HEK293 (cell line): ENCODE results near the gene ZNF219.

Experiments used
- CTCF ChIA-PET: fragments of 350-600 bp; formaldehyde crosslinking; extraction: SDS; loops from one replicate; lab custom pipeline; 2021; ENCODE audit warnings: antibody characterized with exemption; lab: Yijun Ruan, JAX
- POLR2A ChIA-PET: fragments of 300-600 bp; formaldehyde crosslinking; extraction: SDS; loops from one replicate; lab custom pipeline; 2020; ENCODE audit warnings: antibody characterized with exemption, inconsistent platforms; lab: Yijun Ruan, JAX
- H3K27ac ChIP-seq: fragments of 200-500 bp; sonication (Bioruptor generic); 2 replicates; pipeline ENCODE4 v1.5.1; 2014; ENCODE audit warnings: low read depth, low read length, control low read depth, inconsistent platforms; ENCODE audit errors: extremely low read depth
- H3K36me3 ChIP-seq, 2 experiments: fragments of 200-500 bp in 1 of 2; sonication (Bioruptor generic) in 1 of 2; 1 replicate in 1 of 2; 2 replicates in 1 of 2; pipeline ENCODE4 v1.5.1; 2014 to 2017; ENCODE audit warnings: inconsistent platforms in 2 of 2, low read length in 2 of 2; ENCODE audit not compliant: control insufficient read depth in 2 of 2, insufficient read depth in 1 of 2
- H3K4me1 ChIP-seq: fragments of 200-500 bp; sonication (Bioruptor generic); 2 replicates; pipeline ENCODE4 v1.5.1; 2014; ENCODE audit warnings: mild to moderate bottlenecking, low read length, inconsistent platforms; ENCODE audit not compliant: control insufficient read depth, insufficient read depth
- H3K4me3 ChIP-seq: 2 replicates; pipeline ENCODE4 v1.5.1; 2011; ENCODE audit warnings: low read depth, mild to moderate bottlenecking, control low read depth, low read length, moderate library complexity
- H3K9me3 ChIP-seq: fragments of 200-500 bp; sonication (Bioruptor generic); 2 replicates; pipeline ENCODE4 v1.5.1; 2014; ENCODE audit warnings: low read depth, low read length, inconsistent platforms; ENCODE audit not compliant: control insufficient read depth, insufficient read depth
- BCL11B ChIP-seq: fragments of 450-650 bp; formaldehyde crosslinking; IDR thresholded peaks from 2 replicates; pipeline ENCODE4 v1.5.1; 2016; ENCODE audit warnings: low read depth, missing biosample characterization, missing genetic modification characterization
- GLIS2 ChIP-seq: fragments of 450-650 bp; formaldehyde crosslinking; IDR thresholded peaks from 2 replicates; pipeline ENCODE4 v1.5.1; 2016; ENCODE audit warnings: missing biosample characterization, missing genetic modification characterization
- HOXD13 ChIP-seq: sonication (generic); formaldehyde crosslinking; IDR thresholded peaks from 2 replicates; pipeline ENCODE4 v1.8.0; 2022; ENCODE audit warnings: missing genetic modification reagents, borderline replicate concordance
- IKZF3 ChIP-seq: fragments of 450-650 bp; IDR thresholded peaks from 2 replicates; pipeline ENCODE4 v1.5.0; 2018; ENCODE audit warnings: missing biosample characterization, mild to moderate bottlenecking, missing genetic modification characterization, moderate library complexity
- KLF16 ChIP-seq: fragments of 450-650 bp; formaldehyde crosslinking; IDR thresholded peaks from 2 replicates; pipeline ENCODE4 v1.5.1; 2017; ENCODE audit warnings: missing biosample characterization, missing genetic modification characterization
- KLF17 ChIP-seq: fragments of 450-650 bp; formaldehyde crosslinking; IDR thresholded peaks from 2 replicates; pipeline ENCODE4 v1.5.1; 2016; ENCODE audit warnings: missing biosample characterization, missing genetic modification characterization
- KLF9 ChIP-seq: fragments of 450-650 bp; formaldehyde crosslinking; IDR thresholded peaks from 2 replicates; pipeline ENCODE4 v1.5.1; 2016; ENCODE audit warnings: missing biosample characterization, missing genetic modification characterization, low read depth
- PRDM1 ChIP-seq: fragments of 450-650 bp; formaldehyde crosslinking; IDR thresholded peaks from 2 replicates; pipeline ENCODE4; 2016; ENCODE audit warnings: missing biosample characterization, missing genetic modification characterization
- PRDM10 ChIP-seq: fragments of 450-650 bp; formaldehyde crosslinking; IDR thresholded peaks from 2 replicates; pipeline ENCODE4 v1.5.1; 2016; ENCODE audit warnings: missing biosample characterization, missing genetic modification characterization
- SP7 ChIP-seq: fragments of 450-650 bp; formaldehyde crosslinking; IDR thresholded peaks from 2 replicates; pipeline ENCODE4 v1.5.1; 2016; ENCODE audit warnings: missing biosample characterization, missing genetic modification characterization
- WT1 ChIP-seq: fragments of 450-650 bp; formaldehyde crosslinking; IDR thresholded peaks from 2 replicates; pipeline ENCODE4 v1.5.1; 2016; ENCODE audit warnings: missing biosample characterization, missing genetic modification characterization
- ZBTB48 ChIP-seq: fragments of 450-650 bp; formaldehyde crosslinking; IDR thresholded peaks from 2 replicates; pipeline ENCODE4 v1.5.1; 2016; ENCODE audit warnings: missing biosample characterization, missing genetic modification characterization
- ZBTB7A ChIP-seq: fragments of 450-650 bp; formaldehyde crosslinking; IDR thresholded peaks from 2 replicates; pipeline ENCODE4 v1.5.1; 2016; ENCODE audit warnings: low read depth, missing biosample characterization, missing genetic modification characterization
- ZFP69B ChIP-seq: fragments of 450-650 bp; formaldehyde crosslinking; IDR thresholded peaks from 2 replicates; pipeline ENCODE4 v1.5.1; 2016; ENCODE audit warnings: missing biosample characterization, missing genetic modification characterization
- ZNF341 ChIP-seq: fragments of 450-650 bp; formaldehyde crosslinking; IDR thresholded peaks from 2 replicates; pipeline ENCODE4; 2016; ENCODE audit warnings: low read depth, missing biosample characterization, missing genetic modification characterization
- ZNF350 ChIP-seq: fragments of 450-650 bp; formaldehyde crosslinking; IDR thresholded peaks from 2 replicates; pipeline ENCODE4 v1.5.0; 2017; ENCODE audit warnings: missing biosample characterization, mild to moderate bottlenecking, missing genetic modification characterization
- ZNF362 ChIP-seq: fragments of 450-650 bp; formaldehyde crosslinking; IDR thresholded peaks from 2 replicates; pipeline ENCODE4 v1.5.1; 2016; ENCODE audit warnings: missing biosample characterization, missing genetic modification characterization
- ZNF416 ChIP-seq: fragments of 450-650 bp; formaldehyde crosslinking; IDR thresholded peaks from 2 replicates; pipeline ENCODE4 v1.5.1; 2016; ENCODE audit warnings: missing biosample characterization, missing genetic modification characterization
- ZNF449 ChIP-seq: fragments of 450-650 bp; formaldehyde crosslinking; IDR thresholded peaks from 2 replicates; pipeline ENCODE4 v1.5.1; 2017; ENCODE audit warnings: missing biosample characterization, mild to moderate bottlenecking, missing genetic modification characterization, moderate library complexity
- ZNF558 ChIP-seq: fragments of 450-650 bp; formaldehyde crosslinking; IDR thresholded peaks from 2 replicates; pipeline ENCODE4 v1.5.1; 2016; ENCODE audit warnings: missing biosample characterization, missing genetic modification characterization
- ZNF585B ChIP-seq: fragments of 450-650 bp; formaldehyde crosslinking; IDR thresholded peaks from 2 replicates; pipeline ENCODE4 v1.5.1; 2016; ENCODE audit warnings: missing biosample characterization, missing genetic modification characterization
- ZNF600 ChIP-seq: fragments of 450-650 bp; formaldehyde crosslinking; IDR thresholded peaks from 2 replicates; pipeline ENCODE4 v1.5.1; 2016; ENCODE audit warnings: missing biosample characterization, missing genetic modification characterization
- ZNF692 ChIP-seq: fragments of 450-650 bp; formaldehyde crosslinking; IDR thresholded peaks from 2 replicates; pipeline ENCODE4 v1.5.1; 2016; ENCODE audit warnings: missing biosample characterization, missing genetic modification characterization
- ZNF776 ChIP-seq: fragments of 450-650 bp; formaldehyde crosslinking; IDR thresholded peaks from 2 replicates; pipeline ENCODE4 v1.5.0; 2017; ENCODE audit warnings: missing biosample characterization, missing genetic modification characterization, borderline replicate concordance
- ZNF792 ChIP-seq: fragments of 450-650 bp; formaldehyde crosslinking; IDR thresholded peaks from 2 replicates; pipeline ENCODE4 v1.5.1; 2016; ENCODE audit warnings: missing biosample characterization, missing genetic modification characterization
- ZXDB ChIP-seq: fragments of 450-650 bp; formaldehyde crosslinking; IDR thresholded peaks from 2 replicates; pipeline ENCODE4 v1.5.1; 2016; ENCODE audit warnings: missing biosample characterization, missing genetic modification characterization

ZNF219 gene

GRCh38 chr14:21071225-21072030 is 27.0 kb downstream of the ZNF219 start:
- H3K27ac ChIP-seq: peak overlapping the region; percentile 86
- peaks cover 0 to 35% of the 10 kb centered on the region in 2 experiments; a peak in 1 of 3 replicates for H3K36me3 ChIP-seq
- H3K4me1 ChIP-seq: peaks cover 16% of the 10 kb centered on the region
- ChIA-PET CTCF (interaction anchor here (0.6 to 4.3 kb wide), 18 partner anchors 15 to 560 kb away, joined by 3 to 64 read pairs (median 4); partner anchors contain the start of gene TMEM253), POLR2A (interaction anchor here (0.7 to 3.7 kb wide), 23 partner anchors 8 to 610 kb away, joined by 3 to 71 read pairs (median 5); partner anchors contain the start of genes NDRG2, RNASE8, SLC39A2 and ZNF219)
- no peaks in the 10 kb centered on the region for H3K9me3 ChIP-seq
- peak overlapping the region; percentile 79 for H3K4me3 ChIP-seq
- peak; percentile 71 for TF ChIP-seq ZNF692 (tag by site-specific recombination)
- no peak for TF ChIP-seq ZNF585B (tag by site-specific recombination)
- peak; percentile 73; the same call in 1 of the 2 replicates for TF ChIP-seq GLIS2 (tag by site-specific recombination)
- TF ChIP-seq ZBTB7A (tag by site-specific recombination): peak; percentile 73
- TF ChIP-seq ZNF449 (tag by site-specific recombination): 0 out of 2 replicates have a peak, but pooled peaks have one; percentile 13
- TF ChIP-seq ZNF776 (tag by site-specific recombination): no peak
- peak; percentile 89 for TF ChIP-seq PRDM10
- TF ChIP-seq IKZF3: 0 out of 2 replicates have a peak, but pooled peaks have one; percentile 23
- no peak for TF ChIP-seq ZNF362 (tag by site-specific recombination)
- peak; percentile 33; the same call in 1 of the 2 replicates for TF ChIP-seq KLF9 (tag by site-specific recombination)
- peak; percentile 97 for TF ChIP-seq ZBTB48
- peak; percentile 25; the same call in 1 of the 2 replicates for TF ChIP-seq ZNF341 (tag by site-specific recombination)
- TF ChIP-seq ZXDB: peak; percentile 85
- peak; percentile 61 for TF ChIP-seq KLF17
- no peak for TF ChIP-seq ZNF558 (tag by site-specific recombination)
- peak; percentile 87 for TF ChIP-seq KLF16
- no peak for TF ChIP-seq BCL11B (tag by site-specific recombination)
- peak; percentile 60; the same call in 1 of the 2 replicates for TF ChIP-seq WT1 (tag by site-specific recombination)
- peak; percentile 49; the same call in 1 of the 2 replicates for TF ChIP-seq ZFP69B
- TF ChIP-seq ZNF600 (tag by site-specific recombination): peak; percentile 82
- TF ChIP-seq SP7 (tag by site-specific recombination): peak; percentile 68; the same call in 1 of the 2 replicates
- TF ChIP-seq HOXD13: no peak
- no peak for TF ChIP-seq ZNF416 (tag by site-specific recombination)
- no peak for TF ChIP-seq ZNF350
- TF ChIP-seq PRDM1: peak; percentile 90
- TF ChIP-seq ZNF792 (tag by site-specific recombination): no peak
